ENCODE data around the gene SEMA5A.

- TF ChIP-seq POLR2A (IDR thresholded peaks at IDR 0.05; ENCODE audit: low read depth, low read length) (no peak), POLR2AphosphoS5 (IDR thresholded peaks at IDR 0.05; ENCODE audit: low read depth, low read length) (no peak), TAF1 (IDR thresholded peaks at IDR 0.05; ENCODE audit: borderline replicate concordance, low read depth, low read length) (no peak)
Observed at GRCh38 chr5:9464478-9464877, 81.4 kb downstream of the SEMA5A start.

All from GM12892 (cell line).